Measurements from ENCODE around the gene ZDHHC18. TPM values are rescaled to one million over a fixed set of nuclear protein-coding genes. Genes with fewer than 3 reads are reported as not detected.

Gene ZDHHC18, protein sequence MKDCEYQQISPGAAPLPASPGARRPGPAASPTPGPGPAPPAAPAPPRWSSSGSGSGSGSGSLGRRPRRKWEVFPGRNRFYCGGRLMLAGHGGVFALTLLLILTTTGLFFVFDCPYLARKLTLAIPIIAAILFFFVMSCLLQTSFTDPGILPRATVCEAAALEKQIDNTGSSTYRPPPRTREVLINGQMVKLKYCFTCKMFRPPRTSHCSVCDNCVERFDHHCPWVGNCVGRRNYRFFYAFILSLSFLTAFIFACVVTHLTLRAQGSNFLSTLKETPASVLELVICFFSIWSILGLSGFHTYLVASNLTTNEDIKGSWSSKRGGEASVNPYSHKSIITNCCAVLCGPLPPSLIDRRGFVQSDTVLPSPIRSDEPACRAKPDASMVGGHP
- 20.8 TPM for total RNA-seq

DNA sequence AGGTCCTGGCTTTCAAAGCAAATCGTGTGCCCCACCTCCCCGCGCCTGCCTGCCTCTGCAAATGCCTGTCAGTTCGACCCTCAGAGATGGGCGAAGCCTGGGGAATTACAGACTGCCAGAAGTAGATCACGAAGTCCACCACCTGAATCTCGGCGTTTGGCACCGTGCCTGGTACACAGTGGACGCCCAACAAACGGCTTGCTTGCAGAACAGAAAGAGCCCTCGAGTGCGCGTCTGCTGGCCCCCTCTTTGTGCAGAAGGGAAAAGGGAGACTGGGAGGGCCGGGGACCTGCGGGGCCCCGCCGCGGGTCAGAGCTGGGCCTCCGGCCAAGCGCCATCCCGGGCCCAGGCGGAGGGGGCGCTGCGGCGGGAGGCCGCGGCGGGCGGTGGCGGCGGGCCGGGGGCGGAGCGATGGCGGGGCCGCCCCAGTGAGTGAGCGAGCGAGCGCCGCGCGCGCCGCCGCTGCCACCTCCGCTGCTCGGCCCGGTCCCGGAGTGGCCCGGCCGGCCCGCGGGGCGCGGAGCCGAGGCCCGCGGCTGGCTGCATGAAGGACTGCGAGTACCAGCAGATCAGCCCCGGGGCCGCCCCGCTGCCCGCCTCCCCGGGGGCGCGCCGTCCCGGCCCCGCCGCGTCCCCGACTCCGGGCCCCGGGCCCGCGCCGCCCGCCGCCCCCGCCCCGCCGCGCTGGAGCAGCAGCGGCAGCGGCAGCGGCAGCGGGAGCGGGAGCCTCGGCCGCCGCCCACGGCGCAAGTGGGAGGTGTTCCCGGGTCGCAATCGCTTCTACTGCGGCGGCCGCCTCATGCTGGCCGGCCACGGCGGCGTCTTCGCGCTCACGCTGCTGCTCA is at the start of gene ZDHHC18:
Gene ZDHHC18, plus strand, starts transcription at position 428 of the 845 bp plus-strand sequence. Its CDS starts 117 bp downstream, at position 545.

DNA sequence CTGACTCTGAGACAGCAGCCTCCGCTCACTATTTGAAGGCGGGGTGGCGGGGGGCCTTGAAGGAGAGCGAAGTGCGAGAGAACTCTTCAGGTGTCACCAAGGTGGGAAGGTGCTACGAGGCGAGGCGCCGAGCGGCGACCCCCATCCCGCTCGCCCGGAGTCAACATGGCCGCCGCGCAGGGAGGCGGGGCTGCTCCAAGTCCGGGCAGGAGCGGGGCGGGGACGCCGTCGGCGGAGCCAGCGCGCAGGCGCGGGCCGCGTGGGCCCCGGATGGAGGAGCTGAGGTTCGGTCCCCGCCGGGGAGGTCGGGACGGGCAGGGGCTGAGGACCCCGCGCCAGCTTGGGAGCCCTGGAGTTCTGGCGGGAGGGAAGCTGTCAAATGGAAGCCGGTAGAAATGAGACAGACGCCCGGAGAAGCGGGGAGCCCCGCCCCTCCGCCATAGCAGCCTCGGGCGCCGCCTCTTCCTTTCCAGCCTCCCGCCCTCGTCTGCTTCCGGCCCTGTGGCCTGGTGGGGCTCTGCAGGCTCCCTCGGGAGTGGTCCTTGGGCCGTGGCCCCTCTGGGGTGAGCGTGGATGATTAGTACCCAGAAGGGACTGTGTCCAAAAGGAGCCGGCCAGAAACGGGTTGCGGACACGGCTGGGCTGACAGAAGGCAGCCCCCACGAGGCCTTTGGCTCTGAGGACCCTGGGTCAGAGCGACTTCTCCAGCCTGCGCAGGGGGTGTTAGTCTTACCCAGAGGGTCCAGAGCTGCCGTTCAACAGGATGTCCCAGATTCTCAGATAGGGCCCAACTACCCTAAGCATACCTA is 38.6 kb upstream of the ZDHHC18 start, which contains the start of gene PIGV:
Gene PIGV, plus strand, starts transcription at position 245 of the 809 bp plus-strand sequence. CDS start 2,866 bp downstream, outside the sequence.

DNA sequence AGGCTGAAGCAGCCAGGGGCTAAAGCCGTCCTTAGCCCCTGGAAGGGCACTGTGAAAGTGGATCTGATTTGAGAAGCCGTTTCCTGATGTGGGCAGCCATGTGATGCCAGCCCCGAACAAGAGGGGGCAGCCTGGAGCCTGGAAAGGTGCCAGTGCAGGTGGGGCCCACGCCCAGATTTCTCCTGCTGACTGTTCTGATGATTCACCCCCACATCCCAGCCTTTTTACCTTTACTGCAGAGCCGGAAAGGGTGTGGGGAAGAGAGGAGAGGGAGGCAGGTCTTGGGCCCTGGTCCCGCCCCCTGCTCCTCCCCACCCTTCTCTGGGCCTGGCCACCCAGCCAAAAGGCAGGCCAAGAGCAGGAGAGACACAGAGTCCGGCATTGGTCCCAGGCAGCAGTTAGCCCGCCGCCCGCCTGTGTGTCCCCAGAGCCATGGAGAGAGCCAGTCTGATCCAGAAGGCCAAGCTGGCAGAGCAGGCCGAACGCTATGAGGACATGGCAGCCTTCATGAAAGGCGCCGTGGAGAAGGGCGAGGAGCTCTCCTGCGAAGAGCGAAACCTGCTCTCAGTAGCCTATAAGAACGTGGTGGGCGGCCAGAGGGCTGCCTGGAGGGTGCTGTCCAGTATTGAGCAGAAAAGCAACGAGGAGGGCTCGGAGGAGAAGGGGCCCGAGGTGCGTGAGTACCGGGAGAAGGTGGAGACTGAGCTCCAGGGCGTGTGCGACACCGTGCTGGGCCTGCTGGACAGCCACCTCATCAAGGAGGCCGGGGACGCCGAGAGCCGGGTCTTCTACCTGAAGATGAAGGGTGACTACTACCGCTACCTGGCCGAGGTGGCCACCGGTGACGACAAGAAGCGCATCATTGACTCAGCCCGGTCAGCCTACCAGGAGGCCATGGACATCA is 36.5 kb downstream of the ZDHHC18 start, which contains the start of gene SFN:
Gene SFN, plus strand, starts transcription at position 369 of the 904 bp plus-strand sequence. Its CDS starts 64 bp downstream, at position 433.

DNA sequence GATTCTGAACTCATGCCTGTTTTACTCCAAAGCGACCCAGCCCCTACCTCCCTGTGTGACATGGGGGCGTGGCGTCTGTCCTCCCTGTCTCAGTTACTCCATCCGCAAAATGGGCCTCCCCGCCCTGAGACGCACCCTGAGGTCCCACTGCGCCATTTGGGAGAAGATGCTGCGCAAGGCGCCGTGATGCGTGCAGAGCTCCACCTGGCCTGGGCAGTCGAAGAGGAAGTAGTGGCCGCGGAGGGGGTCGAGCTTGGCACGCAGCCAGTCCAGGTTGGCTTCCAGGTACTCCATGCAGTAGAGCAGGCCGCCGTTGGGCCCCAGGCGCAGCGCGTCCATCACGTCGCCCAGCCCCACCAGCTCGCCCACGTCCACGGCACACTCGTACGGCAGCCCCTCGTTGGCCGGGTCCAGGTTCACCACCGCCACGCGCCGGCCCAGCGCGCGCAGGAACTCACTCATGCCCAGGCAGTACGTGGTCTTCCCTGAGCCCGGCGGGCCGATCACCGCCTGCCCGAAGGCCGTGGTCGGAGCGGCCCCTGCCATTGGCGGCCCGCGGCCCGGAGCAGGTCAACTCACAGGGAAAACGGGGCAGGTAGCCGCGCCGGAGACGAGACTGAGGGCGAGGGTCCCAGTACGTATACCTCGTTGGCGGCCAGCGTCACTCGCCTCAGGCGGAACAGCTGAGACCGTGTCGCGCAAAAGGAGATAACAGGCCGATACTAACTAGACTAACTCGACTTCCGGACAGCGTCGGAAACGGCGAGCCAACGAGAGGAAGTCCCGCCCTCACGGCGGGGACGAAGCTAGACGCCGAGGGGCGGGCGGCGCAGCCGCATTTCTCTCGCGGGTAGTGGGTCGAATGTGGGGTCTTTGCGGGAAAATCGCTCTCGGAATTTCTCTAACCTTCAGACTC is 63.3 kb downstream of the ZDHHC18 start, which contains the start of gene GPN2:
Gene GPN2, minus strand, starts transcription at position 733 of the 916 bp plus-strand sequence. Its CDS starts 187 bp downstream, at position 546.

DNA sequence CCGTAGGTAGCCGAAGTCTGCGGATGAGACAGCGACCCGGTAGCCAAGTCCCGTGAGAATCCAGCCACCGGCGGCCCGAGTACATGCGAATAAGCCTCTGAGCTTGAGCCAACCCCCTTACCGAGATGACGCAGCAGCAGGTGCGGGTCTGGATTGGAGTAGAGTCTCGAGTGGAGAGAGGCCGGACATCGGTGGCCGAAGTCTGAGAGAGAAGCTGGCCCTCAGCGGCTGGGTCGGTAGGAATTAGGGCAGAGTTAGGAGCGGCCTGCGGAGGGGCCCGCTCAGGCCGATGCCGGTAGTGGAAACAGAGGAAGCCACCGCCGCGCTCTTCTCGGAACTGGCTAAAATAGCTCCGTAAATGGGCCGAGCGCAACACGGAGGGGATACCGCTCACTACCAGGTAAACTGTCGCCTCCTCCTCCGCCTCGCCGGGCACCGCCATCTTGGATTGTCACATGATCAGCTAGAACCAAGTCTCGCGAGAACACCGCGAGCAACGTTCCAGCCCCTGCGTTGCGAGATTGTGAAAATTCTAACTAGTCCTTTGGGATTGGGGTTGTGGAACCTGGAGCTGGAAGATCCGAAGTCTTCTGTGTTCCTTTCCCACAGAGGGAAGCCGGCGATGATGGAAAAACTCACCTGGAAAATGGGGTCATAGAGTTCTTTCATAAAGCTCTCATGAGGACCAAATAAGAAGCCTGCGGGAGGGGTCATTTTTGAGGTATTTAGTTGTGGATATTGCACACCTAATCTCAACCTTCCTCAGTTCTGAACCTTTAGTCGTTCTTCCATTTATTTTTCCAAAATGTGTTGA is 73.7 kb downstream of the ZDHHC18 start, which contains the start of gene GPATCH3:
Gene GPATCH3, minus strand, starts transcription at position 467 of the 814 bp plus-strand sequence. Its CDS starts 25 bp downstream, at position 442.

Other genes with a start within 250 kb of the ZDHHC18 start
- 84.6 TPM for gene ARID1A, start 130.7 kb upstream of the ZDHHC18 start, total RNA-seq
- gene PIGV, start 38.7 kb upstream of the ZDHHC18 start, total RNA-seq = 11.0 TPM
- gene SFN, start 36.5 kb downstream of the ZDHHC18 start, total RNA-seq = 8.5 TPM
- 15.1 TPM for gene GPN2, start 63.6 kb downstream of the ZDHHC18 start, total RNA-seq
- gene GPATCH3, start 73.8 kb downstream of the ZDHHC18 start, total RNA-seq = 13.9 TPM
- gene NR0B2, start 87.3 kb downstream of the ZDHHC18 start, total RNA-seq = not detected
- 31.4 TPM for gene NUDC, start 95.1 kb downstream of the ZDHHC18 start, total RNA-seq
- gene KDF1, start 133.8 kb downstream of the ZDHHC18 start, total RNA-seq = 0.27 TPM
- gene TRNP1, start 167.0 kb downstream of the ZDHHC18 start, total RNA-seq = 20.7 TPM
- 2.1 TPM for gene TENT5B, start 186.2 kb downstream of the ZDHHC18 start, total RNA-seq

All from camera-type eye (tissue), 1 donor.